ENCODE results near the gene CLCN7.

CLCN7 gene, protein sequence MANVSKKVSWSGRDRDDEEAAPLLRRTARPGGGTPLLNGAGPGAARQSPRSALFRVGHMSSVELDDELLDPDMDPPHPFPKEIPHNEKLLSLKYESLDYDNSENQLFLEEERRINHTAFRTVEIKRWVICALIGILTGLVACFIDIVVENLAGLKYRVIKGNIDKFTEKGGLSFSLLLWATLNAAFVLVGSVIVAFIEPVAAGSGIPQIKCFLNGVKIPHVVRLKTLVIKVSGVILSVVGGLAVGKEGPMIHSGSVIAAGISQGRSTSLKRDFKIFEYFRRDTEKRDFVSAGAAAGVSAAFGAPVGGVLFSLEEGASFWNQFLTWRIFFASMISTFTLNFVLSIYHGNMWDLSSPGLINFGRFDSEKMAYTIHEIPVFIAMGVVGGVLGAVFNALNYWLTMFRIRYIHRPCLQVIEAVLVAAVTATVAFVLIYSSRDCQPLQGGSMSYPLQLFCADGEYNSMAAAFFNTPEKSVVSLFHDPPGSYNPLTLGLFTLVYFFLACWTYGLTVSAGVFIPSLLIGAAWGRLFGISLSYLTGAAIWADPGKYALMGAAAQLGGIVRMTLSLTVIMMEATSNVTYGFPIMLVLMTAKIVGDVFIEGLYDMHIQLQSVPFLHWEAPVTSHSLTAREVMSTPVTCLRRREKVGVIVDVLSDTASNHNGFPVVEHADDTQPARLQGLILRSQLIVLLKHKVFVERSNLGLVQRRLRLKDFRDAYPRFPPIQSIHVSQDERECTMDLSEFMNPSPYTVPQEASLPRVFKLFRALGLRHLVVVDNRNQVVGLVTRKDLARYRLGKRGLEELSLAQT

DNA sequence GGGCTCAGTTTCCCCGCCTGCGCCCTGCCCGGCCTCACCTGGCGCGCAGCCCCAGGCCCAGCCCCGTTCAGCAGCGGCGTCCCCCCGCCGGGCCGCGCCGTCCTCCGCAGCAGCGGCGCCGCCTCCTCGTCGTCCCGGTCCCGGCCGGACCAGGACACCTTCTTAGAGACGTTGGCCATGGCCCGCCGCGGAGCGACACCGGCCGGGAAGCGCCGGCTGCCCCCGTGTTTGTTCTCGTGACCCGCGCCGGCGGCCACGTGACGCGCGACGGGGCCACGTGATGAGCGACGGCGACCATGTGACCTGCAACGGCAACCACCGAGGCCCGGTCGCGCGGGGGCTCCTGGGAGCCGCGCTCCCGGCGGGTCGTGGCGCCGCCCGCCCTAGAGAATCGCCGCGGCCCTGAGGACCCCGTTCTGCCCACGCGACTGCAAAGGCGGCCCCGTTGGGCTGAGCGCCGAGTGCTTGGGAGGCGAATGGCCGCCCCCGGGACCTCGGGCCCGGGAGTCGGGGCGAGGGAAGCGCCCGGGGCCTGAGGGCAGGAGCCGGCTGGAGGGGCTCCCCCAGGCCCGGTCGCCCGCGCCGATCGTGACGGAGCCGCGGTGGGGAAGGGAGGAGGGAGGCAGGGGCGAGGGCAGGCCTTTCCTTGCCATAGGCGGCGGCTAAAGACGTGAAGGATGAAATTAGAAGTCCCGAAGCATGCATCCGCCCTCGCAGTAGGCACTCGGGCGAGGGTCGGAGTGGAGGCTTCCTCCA is at the start of gene CLCN7:
CLCN7 (minus strand) TSS at position 233 of the 756 bp plus-strand sequence; CDS start at position 179, 54 bp downstream.
- H3K4me3 ChIP-seq (ENCODE audit: low read depth, low read length), result peak within 1 kb of the TSS; percentile 80
- peak; percentile 89 for DNase-seq (ENCODE audit: low read depth)
- TF ChIP-seq, protein P1, sequence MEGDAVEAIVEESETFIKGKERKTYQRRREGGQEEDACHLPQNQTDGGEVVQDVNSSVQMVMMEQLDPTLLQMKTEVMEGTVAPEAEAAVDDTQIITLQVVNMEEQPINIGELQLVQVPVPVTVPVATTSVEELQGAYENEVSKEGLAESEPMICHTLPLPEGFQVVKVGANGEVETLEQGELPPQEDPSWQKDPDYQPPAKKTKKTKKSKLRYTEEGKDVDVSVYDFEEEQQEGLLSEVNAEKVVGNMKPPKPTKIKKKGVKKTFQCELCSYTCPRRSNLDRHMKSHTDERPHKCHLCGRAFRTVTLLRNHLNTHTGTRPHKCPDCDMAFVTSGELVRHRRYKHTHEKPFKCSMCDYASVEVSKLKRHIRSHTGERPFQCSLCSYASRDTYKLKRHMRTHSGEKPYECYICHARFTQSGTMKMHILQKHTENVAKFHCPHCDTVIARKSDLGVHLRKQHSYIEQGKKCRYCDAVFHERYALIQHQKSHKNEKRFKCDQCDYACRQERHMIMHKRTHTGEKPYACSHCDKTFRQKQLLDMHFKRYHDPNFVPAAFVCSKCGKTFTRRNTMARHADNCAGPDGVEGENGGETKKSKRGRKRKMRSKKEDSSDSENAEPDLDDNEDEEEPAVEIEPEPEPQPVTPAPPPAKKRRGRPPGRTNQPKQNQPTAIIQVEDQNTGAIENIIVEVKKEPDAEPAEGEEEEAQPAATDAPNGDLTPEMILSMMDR (conservative IDR thresholded peaks at IDR 0.05; ENCODE audit: low read depth, low read length), result no peak

DNA sequence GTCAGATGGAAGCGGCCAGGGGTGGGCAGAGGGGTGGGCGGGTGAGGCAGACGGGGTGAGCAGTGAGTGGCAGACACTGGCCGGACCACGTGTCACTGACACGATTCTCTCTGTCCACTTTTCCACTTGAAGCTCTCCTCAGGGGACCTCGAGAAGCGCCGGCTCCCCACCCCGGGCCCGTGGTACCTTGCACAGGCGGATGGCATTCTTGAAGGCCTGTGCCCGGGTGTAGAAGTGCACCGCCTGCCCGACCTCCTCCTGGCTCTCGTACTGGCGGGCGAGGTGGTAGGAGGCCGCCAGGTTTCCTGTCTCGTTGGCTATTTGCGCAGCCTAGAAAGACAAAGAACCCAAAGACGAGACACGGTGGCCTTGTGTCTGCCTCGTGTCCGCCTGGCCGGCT is 49.5 kb upstream of the CLCN7 start:
- TF ChIP-seq, protein P1 (conservative IDR thresholded peaks at IDR 0.05; ENCODE audit: low read depth, low read length), result no peak
- DNase-seq (ENCODE audit: low read depth), result no peak
- H3K4me3 ChIP-seq (ENCODE audit: low read depth, low read length), result no peak overlapping the region

DNA sequence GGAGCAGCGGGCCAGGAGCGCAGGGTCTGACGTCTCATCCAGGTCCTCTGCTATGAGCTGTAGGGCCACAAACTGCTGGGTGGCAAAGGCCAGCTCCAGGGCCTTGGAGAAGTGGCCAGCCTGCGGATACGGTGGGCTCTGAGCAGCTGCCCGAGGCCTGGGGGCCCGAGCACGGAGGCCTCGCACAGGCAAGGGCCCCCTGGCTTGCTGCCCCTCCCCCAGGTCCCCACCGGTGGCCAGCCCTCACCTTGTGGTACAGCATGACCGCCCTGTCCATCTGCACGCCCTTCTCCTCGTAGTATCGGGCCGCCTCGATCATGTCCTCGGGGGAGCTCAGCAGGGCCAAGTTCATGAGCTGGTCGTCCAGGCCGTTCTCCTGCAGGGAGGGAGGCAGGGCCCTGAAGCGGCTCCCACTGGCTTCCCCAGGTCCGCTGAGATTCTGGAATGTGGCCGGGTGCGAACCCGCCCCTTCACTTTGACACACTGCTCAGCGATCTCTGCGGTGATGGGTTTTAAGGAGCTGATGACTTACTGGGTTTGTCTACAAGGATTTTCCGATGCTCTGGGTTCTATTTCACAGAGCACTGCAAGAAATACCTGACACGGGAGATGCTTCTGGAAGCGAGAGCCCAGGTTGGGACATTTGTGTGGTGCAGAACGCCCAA is 48.9 kb upstream of the CLCN7 start:
- TF ChIP-seq, protein P1 (conservative IDR thresholded peaks at IDR 0.05; ENCODE audit: low read depth, low read length), result no peak
- no peak for DNase-seq (ENCODE audit: low read depth)
- no peak overlapping the region for H3K4me3 ChIP-seq (ENCODE audit: low read depth, low read length)

DNA sequence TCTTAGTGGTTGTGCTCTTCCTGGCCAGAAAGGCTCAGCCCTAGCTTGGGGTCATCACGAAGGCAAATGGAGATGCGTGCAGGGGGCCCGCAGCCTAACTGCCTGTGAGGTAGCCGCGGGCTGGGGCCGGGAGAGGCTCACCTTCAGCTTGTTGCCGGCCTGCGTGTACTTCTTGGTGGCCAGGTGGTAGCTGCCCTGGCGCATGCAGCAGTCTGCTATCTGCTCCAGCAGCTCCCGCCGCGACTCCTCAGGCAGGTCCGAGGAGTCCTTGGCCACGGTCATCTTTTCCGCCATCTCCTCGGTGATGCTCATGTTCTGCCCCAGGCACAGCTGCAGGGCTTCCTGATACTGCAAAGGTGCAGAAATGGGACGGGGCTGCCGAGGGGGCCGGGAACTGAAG is 45.6 kb upstream of the CLCN7 start:
- H3K4me3 ChIP-seq (ENCODE audit: low read depth, low read length), result no peak overlapping the region
- DNase-seq (ENCODE audit: low read depth), result no peak
- TF ChIP-seq, protein P1 (conservative IDR thresholded peaks at IDR 0.05; ENCODE audit: low read depth, low read length), result no peak

DNA sequence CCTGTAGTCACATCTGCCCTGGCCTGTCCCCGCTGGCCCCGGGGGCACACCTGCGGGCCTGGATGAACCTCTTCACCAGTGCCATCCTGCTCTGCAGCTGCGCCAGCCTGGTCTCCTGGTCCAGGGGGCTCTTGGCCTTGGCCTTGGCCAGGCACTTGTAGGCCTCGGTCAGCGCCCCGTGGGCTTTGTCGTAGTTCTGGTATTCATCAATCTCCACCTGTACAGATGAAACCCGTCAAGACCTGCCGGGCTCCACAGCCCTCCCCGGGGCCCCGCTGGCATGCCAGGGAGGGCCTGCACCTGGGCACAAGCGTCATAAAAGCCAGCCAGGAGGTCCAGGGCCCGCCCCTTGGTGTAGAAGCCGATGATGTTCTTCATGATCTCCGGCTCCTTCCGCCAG is 45.0 kb upstream of the CLCN7 start:
- no peak for DNase-seq (ENCODE audit: low read depth)
- H3K4me3 ChIP-seq (ENCODE audit: low read depth, low read length), result no peak overlapping the region
- TF ChIP-seq, protein P1 (conservative IDR thresholded peaks at IDR 0.05; ENCODE audit: low read depth, low read length), result no peak

DNA sequence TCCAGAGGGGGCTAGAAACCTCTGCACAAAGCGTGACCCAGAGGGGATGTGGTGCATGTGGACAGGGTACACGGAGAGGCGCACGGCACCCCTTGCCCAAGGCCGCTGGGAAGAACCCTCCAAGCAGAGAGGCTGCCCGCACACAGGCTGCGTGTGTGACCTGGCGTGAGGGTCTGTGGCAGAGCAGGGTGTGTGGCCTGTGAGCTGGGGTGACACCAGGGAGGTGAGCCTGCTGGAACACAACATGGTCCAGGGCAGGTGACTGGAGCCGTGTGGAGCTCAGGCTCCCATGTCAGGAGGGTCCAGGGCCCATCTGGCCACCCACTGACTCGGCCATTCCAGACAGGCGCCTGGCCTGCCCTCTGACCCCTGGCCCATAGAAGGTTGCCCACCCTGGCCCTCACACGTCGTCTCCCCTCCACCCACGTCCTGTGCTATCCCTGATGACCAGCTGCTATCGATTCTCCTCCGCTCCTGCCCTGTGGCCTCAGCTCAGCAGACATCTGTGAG is 43.9 kb upstream of the CLCN7 start:
- no peak overlapping the region for H3K4me3 ChIP-seq (ENCODE audit: low read depth, low read length)
- no peak for DNase-seq (ENCODE audit: low read depth)
- TF ChIP-seq, protein P1 (conservative IDR thresholded peaks at IDR 0.05; ENCODE audit: low read depth, low read length), result no peak
